ENCODE data around the gene ADORA2B.

DNA sequence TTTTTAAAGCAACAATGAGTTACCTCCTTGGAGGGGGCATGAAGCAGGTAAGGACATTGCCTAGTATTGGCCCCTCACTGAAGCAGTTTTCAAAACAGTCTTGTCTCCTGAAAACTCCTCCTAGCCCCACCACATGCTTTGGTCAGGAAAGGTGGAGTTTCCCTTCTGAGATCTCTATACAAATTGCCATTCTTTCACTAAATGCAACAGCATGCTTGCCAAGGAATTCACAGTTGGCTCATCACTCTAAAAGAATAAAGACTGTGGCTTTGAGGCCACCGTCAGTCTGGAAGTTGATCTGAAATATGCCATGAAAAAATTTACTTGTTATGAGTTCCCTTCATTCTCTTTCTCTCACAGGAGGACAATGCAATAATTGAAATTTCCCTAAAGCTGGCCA lies 58.9 kb downstream of the ADORA2B start:
- TF ChIP-seq EZH2phosphoT487 (IDR thresholded peaks at IDR 0.05; ENCODE audit: insufficient read depth, low read depth) (no peak), EZH2 (IDR thresholded peaks at IDR 0.05; ENCODE audit: insufficient read depth, poor library complexity, severe bottlenecking) (no peak)

All from GM23248 (cell line).